AML-193 (cell line): Measurements from ENCODE around the gene RNF123.
"Not testable (repeated sequence)": the region's sequence is repeated elsewhere in the genome, so short reads cannot be mapped to it uniquely, and the experiment has no call there.

ENCODE experiments used
- DNase-seq, 2 experiments: peaks; one replicate each; lab custom pipeline; 2025; lab: John Stamatoyannopoulos, UW

The RNF123 gene

DNA sequence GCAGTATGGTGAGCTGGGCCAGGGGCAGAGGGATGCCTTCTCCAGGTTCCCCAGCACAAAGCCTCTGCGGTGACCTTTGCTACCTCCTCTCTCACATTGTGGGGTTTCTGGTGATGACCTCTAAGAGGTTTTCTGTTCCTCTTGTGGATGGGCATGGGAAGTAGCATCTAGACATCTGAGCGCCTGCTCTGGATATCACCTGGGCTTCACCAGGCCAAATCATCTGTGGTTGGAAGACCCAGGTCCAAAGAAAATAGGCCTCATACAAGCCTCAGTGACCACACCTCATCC is 8.2 kb upstream of the RNF123 start:
- DNase-seq, result no peak

DNA sequence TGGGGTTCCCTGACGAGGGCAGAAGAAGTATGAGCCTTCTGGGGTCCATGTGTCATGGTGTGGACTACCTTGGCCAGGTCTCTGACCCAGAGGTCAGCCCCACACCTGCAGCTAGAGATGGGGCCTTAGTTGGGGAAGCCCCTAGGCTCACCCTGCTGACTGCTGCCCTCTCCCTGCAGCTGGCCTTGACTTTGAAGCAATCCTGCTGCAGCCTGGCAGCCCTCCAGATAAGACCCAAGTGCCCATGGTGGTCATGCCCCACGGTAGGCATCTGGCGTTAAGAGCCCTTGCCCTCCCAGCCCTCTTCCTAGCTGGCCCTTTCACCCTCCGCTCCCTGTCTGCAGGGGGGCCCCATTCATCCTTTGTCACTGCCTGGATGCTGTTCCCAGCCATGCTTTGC is 7.8 kb upstream of the RNF123 start:
- DNase-seq, result no peak

- no peak for DNase-seq
Measured at GRCh38 chr3:49683162-49683561, 6.2 kb upstream of the RNF123 start.

GRCh38 chr3:49684453-49684852 is 4.9 kb upstream of the RNF123 start:
- not testable (repeated sequence) for DNase-seq

GRCh38 chr3:49685103-49685502 is 4.3 kb upstream of the RNF123 start:
- not testable (repeated sequence) for DNase-seq

GRCh38 chr3:49685846-49686245 is 3.5 kb upstream of the RNF123 start:
- DNase-seq, result not testable (repeated sequence)

DNA sequence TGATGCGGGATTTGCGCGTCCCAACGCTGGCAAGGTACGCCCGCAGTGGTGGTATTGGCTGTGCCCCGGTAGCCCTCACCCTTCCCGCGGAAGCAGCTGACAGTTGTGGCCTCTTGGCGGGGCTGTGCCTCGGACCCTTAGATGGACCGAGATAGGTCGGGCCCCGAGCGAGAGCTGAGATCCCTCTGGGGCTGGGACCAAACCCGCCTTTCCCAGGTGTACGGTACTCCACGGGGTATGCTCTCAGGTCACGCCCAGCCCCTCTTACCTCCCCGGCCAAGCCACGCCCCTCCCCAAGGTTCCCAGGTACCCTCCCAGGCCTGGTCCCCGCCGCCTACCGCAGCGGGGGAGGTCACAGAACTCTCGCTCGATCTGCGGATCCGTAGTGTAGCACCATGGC is 3.0 kb upstream of the RNF123 start:
- DNase-seq, result not testable (repeated sequence)

DNA sequence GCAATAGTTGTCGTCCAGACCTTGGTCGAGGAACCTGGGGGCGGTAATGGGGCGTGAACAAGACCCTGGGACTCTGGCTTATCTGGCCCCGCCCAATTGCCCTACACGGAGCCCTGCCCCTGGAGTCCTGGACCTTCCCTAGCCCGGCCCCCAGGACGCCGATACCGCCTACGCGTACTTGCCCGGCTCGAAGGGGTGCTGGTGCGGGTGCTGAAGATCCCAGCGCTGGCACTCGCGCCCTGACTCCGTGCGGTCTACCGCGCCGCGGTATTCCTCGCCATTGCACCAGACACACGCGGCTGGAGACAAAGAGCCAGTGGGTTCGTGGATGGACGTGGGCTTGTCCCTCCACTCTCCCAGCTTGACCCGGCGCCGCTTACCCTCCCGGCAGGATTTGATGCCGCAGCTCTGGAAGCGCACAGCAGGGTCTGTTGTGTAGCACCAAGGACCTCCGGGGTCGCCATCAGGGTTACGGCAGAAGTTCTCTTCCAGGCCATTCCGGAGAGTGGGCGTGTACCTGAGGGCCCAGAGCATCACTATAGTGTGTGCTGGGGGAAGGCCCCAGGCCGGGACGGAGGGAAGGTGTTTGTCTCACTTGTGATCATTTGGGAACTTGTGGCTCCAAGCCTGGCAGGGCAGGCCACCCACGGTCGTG is 2.5 kb upstream of the RNF123 start:
- not testable (repeated sequence) for DNase-seq

DNA sequence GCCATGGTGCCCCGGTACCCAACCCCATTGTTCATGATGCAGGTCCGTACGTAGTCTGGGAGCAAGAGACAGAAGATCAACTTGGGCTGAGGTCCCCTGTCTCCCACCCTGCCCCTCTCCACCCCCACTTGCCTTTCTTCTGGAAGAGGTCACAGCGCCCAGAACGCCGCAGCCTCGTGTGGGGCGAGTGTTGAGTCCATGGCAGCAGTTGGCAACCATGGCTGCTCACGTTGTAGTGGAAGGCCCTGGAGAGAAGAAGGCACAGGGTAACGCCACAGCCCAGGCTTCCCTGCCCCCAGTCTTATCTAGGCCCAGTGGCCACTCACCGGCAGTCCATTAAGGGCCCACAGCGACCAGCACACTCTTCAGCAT is 1.9 kb upstream of the RNF123 start:
- DNase-seq, result not testable (repeated sequence)

DNA sequence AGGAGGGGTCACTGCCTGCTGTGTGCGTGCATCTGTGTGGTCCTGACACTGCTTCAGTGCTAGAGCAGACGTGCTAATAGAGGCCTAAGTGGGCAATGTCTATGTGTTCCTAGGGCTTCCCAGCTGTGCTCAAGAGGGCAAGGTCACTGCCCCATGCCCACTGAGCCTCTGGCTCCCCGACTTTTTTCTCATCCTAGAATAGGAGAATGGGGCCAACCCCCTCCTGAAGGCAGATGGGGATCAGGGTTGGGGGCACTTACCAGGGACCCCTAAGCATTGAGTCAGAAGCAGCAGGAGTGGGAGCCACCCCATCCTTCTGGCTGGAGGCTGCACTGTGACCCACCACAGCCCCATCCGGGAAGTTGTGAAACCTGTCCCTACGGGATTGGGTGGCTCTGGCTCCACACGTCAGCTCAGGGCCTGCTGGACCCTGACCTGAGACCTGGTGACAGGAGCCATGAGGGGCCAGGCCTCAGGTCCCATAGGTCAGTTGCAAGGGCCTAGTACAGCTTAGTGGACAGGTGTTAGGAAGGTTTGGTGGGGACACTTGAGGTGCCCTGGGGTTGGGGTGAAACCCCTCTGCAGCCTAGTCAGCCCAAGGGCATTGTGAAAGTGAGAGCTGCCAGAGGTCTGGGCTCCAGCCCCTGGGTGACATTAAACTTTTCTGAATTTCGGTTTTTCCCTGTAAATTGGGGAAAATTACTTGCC is 865 bp upstream of the RNF123 start:
- not testable (repeated sequence) for DNase-seq

DNA sequence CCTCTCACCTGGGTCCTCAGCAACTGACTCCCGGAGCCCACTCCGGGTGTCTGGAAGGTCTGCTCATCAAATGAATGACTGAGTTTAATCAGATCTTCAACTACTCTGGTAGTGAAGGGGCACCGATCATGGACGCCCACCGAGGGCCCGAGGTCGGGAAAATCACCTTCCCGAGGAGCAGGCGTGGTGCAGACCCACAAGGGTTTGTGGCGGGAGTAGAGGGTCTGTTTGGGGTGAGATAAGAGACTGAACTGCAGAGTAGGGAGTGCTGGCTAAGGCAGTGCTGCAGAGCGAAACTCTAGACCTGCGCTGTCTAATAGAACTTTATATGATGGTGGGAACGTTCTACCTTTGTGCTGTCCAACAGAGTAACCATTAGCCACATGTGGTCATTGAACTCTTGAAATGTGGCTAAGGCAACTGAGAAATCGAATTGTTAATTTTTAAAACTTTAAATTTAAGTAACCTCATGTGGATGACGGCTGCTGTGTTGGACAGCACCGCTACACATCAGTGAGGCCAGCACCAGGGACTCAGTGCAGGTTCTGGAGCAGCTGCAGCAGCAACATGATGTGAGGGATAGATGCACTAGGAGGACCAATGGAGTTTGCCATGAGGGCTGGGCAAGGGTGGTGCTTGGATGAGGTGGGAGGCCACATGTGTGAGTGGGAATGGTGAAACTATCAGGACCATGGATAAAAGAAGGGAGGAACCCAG is 709 bp downstream of the RNF123 start:
- DNase-seq, result not testable (repeated sequence)

- not testable (repeated sequence) for DNase-seq
Measured at GRCh38 chr3:49690856-49691255, 1.5 kb downstream of the RNF123 start.

- DNase-seq, result not testable (repeated sequence)
Measured at GRCh38 chr3:49691481-49691880, 2.1 kb downstream of the RNF123 start.

- DNase-seq, result not testable (repeated sequence)
Measured at GRCh38 chr3:49694409-49695070, 5.2 kb downstream of the RNF123 start.

DNA sequence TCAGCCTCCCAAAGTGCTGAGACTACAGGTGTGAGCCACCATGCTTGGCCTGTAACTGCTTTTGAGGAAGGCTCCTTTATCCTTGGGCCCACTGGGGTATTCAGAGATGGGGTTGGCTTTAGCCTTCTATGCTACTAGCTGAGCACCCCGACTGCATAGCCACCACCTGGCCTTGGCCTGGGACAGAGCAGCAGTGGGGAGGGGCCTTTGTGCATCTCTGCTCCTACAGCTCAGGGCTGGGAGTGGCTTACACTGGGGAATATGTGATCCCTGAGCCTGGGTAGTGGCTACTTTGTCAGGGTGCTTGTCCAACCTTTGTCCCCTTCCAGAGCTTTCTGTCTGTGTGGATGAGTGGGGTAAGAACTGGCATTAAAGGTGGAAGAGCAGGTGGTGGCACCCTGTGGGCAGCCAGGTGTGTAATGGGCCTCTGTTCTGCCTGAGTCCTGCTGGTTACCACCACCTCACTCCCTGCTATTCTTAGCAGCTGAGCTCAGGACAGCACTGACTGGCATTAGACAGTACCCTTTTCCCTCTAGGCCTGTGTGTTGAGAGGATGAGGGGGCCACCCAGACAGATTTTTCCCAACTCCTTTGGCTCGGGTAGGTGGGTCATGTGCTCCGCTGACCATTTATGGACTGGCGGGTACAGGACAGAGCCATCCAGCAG is 6.1 kb downstream of the RNF123 start:
- DNase-seq, result not testable (repeated sequence)

- no peak for DNase-seq
Measured at GRCh38 chr3:49699281-49699979, 10.1 kb downstream of the RNF123 start.

- no peak for DNase-seq
Measured at GRCh38 chr3:49700014-49700413, 10.7 kb downstream of the RNF123 start.

DNA sequence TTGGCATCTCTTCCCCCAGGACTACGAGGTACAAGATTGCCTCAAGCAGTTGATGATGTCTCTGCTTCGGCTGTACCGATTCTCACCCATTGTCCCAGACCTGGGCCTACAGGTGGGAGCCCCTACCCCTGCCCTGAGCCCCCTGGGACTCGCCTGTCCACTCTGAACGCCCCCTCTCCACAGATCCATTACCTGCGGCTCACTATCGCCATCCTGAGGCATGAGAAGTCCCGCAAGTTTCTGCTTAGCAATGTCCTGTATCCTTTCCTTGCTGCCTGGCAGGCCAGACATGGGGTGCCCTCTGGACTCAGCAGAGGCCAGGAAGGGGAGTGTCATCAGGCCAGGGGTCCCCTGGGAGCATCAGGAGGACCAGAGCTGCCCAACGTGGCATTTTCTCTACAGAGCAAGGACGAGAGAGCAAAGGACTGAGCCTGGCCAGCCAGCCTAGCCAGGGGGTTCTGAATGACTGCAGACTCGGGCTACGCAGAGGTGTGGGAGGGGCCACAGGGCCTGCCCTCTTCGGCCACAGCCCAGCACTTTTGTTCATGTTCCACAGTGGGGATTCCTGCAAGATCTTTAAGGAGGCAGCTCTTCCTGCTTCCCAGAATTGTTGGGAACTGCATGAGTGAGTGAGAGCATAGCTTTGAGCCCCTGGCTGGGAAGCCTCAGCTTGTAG is 11.2 kb downstream of the RNF123 start:
- DNase-seq, result no peak

GRCh38 chr3:49701388-49702077 is 12.2 kb downstream of the RNF123 start:
- DNase-seq, result peak; percentile 13 to 20

- no peak for DNase-seq
Measured at GRCh38 chr3:49702672-49703071, 13.3 kb downstream of the RNF123 start.
